OCI-LY3 (cell line): Measurements from ENCODE around the gene RNPEP.
"Not testable (repeated sequence)": the region's sequence is repeated elsewhere in the genome, so short reads cannot be mapped to it uniquely, and the experiment has no call there.

Experiments used
- EZH2phosphoT487 ChIP-seq: fragments of 200-600 bp; shearing (Covaris generic); IDR thresholded peaks from 2 replicates; pipeline ENCODE4 v1.6.1; 2018; ENCODE audit warnings: antibody characterized with exemption, mixed run types, low read depth
- TF ChIP-seq, protein P1 (sequence below): fragments of 200-600, 300-600 bp; sonication (generic); IDR thresholded peaks from 2 replicates; pipeline ENCODE4 v1.5.1; 2014; ENCODE audit warnings: antibody characterized with exemption, low read length, low read depth

DNA sequence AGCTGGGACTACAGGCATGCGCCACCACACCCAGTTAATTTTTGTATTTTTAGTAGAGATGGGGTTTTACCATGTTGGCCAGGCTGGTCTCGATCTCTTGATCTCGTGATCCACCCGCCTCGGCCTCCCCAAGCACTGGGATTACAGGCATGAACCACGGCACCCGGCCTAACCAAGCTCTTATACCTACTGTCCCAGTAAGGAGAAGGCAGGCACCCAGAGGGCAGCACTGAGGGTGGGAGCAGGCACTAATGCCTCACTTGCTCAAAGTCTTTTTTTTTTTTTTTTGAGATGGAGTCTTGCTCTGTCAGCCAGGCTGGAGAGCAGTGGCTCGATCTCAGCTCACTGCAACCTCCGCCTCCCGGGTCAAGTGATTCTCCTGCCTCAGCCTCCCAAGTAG is 42.1 kb upstream of the RNPEP start:
- TF ChIP-seq, protein P1, sequence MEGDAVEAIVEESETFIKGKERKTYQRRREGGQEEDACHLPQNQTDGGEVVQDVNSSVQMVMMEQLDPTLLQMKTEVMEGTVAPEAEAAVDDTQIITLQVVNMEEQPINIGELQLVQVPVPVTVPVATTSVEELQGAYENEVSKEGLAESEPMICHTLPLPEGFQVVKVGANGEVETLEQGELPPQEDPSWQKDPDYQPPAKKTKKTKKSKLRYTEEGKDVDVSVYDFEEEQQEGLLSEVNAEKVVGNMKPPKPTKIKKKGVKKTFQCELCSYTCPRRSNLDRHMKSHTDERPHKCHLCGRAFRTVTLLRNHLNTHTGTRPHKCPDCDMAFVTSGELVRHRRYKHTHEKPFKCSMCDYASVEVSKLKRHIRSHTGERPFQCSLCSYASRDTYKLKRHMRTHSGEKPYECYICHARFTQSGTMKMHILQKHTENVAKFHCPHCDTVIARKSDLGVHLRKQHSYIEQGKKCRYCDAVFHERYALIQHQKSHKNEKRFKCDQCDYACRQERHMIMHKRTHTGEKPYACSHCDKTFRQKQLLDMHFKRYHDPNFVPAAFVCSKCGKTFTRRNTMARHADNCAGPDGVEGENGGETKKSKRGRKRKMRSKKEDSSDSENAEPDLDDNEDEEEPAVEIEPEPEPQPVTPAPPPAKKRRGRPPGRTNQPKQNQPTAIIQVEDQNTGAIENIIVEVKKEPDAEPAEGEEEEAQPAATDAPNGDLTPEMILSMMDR: not testable (repeated sequence)
- not testable (repeated sequence) for TF ChIP-seq EZH2phosphoT487
